Effector memory CD4-positive, alpha-beta T cell (primary cell): ENCODE data around the gene TESMIN.
A peak's percentile ranks its signal among the peaks of the same experiment; 100 is the strongest.

Source experiments
- DNase-seq, 3 donors: peaks; one replicate each; pipeline ENCODE4 v3.0.0-alpha.2; 2020
- H3K27ac ChIP-seq: 2 replicates; pipeline ENCODE4 v1.7.0; 2013; ENCODE audit warnings: mild to moderate bottlenecking, low read length, moderate library complexity; ENCODE audit not compliant: insufficient read depth, poor library complexity, severe bottlenecking
- H3K27me3 ChIP-seq: replicated peaks from 2 replicates; pipeline ENCODE4 v1.7.0; 2013; ENCODE audit warnings: mild to moderate bottlenecking, low read length; ENCODE audit not compliant: insufficient read depth, control insufficient read depth, poor library complexity, severe bottlenecking
- H3K36me3 ChIP-seq: 2 replicates; pipeline ENCODE4 v1.7.0; 2013; ENCODE audit warnings: mild to moderate bottlenecking, low read length, moderate library complexity; ENCODE audit not compliant: control insufficient read depth, insufficient read depth
- H3K4me1 ChIP-seq: 2 replicates; pipeline ENCODE4 v1.7.0; 2013; ENCODE audit warnings: low read length, mild to moderate bottlenecking; ENCODE audit not compliant: control insufficient read depth, insufficient read depth, poor library complexity, severe bottlenecking
- H3K4me3 ChIP-seq: 2 replicates; pipeline ENCODE4 v1.7.0; 2013; ENCODE audit warnings: low read length, low read depth, mild to moderate bottlenecking; ENCODE audit not compliant: insufficient read depth, poor library complexity, severe bottlenecking
- H3K9me3 ChIP-seq: 2 replicates; pipeline ENCODE4 v1.7.0; 2013; ENCODE audit warnings: mild to moderate bottlenecking, low read length, moderate library complexity; ENCODE audit not compliant: control insufficient read depth

The TESMIN gene

DNA sequence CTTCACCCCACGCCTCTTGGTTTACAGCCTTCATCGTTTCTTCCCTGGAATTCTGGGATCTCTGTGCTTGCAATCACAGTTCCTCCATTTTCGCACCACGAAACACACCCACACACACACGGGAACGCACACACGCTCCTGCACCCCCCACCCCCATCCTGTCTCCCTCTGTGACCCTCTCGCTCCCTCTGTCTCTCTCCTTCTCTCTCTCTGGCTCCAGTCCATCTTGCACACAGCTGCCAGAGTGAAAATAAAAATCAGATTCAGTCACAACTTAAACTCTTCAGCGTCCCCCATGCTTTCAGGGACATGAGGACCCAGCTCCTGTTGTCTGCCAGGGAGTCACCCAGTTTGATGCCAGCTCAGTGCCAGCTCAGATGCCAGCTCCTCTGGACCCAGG lies 64.0 kb downstream of the TESMIN start:
- no peak overlapping the region for H3K27ac ChIP-seq
- H3K9me3 ChIP-seq, result no peaks in the 10 kb centered on the region
- H3K4me3 ChIP-seq, result no peak overlapping the region
- peaks cover 22% of the 10 kb centered on the region for H3K4me1 ChIP-seq
- no peak for DNase-seq
- H3K36me3 ChIP-seq, result no peaks in the 10 kb centered on the region
- peaks cover 23% of the 10 kb centered on the region for H3K27me3 ChIP-seq

DNA sequence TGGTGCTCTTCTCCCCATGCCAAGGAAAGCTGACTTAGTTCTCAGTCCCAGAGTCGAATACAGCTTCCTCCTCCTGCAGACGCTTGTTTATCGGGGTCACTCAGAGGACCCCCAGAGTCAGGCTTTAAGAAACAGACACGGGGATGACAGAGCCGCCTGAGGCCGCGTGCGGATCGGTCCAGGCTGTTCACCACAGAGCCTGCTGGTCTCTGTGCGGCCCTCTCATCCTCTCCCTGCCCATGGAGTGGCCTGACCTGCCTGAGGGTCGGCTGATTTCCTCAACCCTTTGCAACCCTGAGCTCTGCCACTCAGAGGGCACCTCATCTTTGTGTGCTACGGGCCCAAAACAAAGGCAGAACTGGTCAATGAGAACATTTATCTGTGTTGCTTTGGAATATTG lies 64.8 kb downstream of the TESMIN start:
- Histone ChIP-seq H3K4me3 (no peak overlapping the region), H3K4me1 (peaks cover 22% of the 10 kb centered on the region), H3K27ac (no peak overlapping the region), H3K36me3 (no peaks in the 10 kb centered on the region), H3K9me3 (no peaks in the 10 kb centered on the region), H3K27me3 (peaks cover 23% of the 10 kb centered on the region)
- no peak for DNase-seq

DNA sequence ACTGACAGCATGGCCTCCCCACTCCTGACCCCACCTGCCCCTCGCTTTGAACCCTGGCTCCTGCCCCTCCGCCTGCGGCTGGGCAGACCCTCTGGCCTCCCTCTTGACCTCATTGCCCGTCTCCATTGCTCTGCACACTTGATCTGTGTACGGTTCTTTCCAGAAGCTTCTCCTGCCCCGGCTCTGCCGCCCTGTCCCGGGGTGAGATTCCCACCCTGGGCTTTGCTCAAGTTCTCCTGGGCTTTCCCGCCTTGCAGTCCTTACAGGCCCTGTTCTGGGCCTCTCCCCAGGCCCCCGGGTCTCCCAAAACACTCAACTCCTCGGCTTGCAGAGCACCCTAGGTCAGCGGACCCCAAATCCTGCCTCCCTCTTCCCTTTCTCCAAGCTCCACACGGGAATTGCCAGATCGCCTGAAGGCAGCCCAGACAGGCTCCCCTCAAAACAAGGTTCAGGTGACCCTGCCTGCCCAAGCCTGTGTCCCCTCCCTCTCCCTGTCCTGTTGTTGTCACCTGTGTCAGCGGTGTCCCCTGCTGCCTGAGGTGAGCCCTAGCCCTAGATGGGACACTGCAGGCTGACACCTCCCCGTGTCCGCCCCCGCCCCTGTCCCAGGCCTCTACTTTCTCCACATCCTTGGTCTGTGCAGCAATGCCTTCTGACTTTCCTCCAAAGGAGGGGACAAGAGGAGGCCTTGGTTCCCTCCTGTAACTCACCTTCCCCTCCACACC lies 65.5 kb downstream of the TESMIN start:
- H3K4me3 ChIP-seq, result no peak overlapping the region
- no peaks in the 10 kb centered on the region for H3K9me3 ChIP-seq
- H3K27me3 ChIP-seq, result peaks cover 23% of the 10 kb centered on the region
- peaks cover 22% of the 10 kb centered on the region for H3K4me1 ChIP-seq
- no peaks in the 10 kb centered on the region for H3K36me3 ChIP-seq
- DNase-seq, result no peak
- no peak overlapping the region for H3K27ac ChIP-seq

DNA sequence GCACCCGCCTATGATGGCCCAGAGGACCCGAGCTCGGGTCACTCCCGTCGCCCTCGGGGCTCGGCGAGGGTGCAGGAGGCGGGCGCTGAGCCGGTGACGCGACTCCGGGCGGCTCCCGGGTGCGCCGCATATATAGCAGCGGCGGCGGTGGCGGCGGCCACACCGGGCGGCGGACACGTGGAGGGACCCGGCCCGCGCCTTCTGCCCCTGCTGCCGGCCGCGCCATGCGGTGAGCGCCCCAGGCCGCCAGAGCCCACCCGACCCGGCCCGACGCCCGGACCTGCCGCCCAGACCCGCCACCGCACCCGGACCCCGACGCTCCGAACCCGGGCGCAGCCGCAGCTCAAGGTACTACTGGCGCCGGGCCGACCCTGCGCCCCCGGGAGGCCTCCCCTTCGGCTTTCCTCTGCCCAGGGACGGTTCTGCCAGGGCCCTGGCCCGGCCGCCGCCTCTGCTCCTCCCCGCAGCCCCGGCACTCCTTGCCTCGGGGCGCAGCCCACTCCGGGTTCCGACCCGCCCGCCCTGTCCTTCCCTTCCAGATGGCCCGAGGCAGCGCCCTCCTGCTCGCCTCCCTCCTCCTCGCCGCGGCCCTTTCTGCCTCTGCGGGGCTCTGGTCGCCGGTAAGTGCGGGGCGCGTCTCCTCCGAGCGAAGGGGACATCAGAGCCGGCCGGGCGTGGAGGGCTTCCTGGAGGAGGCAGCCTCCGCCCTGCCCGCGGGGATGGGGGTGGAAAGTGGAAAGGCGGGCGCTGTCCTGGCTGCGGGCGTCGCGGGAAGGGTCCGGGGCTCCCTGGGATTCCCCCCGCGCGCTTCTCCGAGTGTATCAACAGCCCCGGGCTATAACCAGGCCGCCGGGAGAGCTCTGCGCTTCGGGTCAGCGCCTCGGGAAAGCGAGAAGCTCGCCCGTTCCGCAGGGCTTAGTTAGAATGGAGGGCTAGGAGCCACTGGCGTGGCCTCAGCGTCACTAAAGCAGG lies 66.6 kb downstream of the TESMIN start, which contains the start of gene GAL:
GAL (plus strand) TSS at position 160 of the 972 bp plus-strand sequence; CDS start at position 540, 380 bp downstream.
- Histone ChIP-seq H3K27ac (no peak within 1 kb of the TSS), H3K4me1 (peaks cover 12% of the 10 kb centered on the region), H3K36me3 (no peaks in the 10 kb centered on the region), H3K4me3 (peak within 1 kb of the TSS; percentile 37), H3K9me3 (no peaks in the 10 kb centered on the region), H3K27me3 (peaks cover 23% of the 10 kb centered on the region)
- no peak for DNase-seq

DNA sequence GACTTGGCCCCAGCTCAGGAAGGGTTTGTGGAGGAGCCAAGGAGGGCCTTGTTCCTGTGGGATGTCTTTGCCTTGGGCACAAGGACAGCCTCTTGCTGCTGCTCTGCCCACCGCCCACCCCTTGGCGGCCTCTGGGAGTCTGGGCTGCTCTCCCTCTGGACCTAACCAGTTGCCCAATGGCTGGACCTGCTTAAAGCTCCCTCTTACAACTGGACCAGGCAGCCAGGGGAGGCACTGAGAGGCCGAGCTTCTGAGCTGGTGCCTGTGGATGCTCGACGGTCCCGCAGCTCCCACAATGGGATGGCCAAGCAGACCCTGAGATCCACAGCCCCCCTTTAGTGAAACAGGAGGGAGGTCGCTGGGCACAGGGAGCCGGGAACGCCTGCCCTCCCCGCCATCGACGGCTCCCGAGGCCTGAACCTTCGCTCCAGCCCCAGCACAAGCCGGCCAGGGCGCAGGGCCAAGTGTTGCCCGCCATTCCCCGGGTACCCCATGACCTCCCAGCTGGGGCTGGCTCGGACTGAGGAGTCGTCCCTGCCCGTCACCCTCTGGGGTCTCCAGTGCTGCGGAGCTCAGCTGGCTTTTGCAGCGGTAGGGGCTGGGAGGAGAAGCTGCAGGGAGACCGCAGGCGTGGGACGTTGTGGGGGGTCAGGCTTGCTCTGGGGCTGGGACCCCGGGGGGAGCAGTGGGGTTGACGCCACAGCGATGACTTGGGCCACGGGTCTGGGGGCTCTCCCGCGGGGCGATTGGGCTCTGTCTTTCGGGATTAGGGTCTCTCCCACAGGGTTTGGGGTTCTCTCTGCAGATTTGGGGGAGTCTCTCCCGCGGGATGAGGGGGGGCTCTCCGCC lies 67.6 kb downstream of the TESMIN start:
- H3K27ac ChIP-seq, result no peak overlapping the region
- DNase-seq, result no peak
- H3K9me3 ChIP-seq, result no peaks in the 10 kb centered on the region
- no peak overlapping the region for H3K4me3 ChIP-seq
- peaks cover 10% of the 10 kb centered on the region for H3K4me1 ChIP-seq
- H3K36me3 ChIP-seq, result no peaks in the 10 kb centered on the region
- peaks cover 23% of the 10 kb centered on the region for H3K27me3 ChIP-seq

DNA sequence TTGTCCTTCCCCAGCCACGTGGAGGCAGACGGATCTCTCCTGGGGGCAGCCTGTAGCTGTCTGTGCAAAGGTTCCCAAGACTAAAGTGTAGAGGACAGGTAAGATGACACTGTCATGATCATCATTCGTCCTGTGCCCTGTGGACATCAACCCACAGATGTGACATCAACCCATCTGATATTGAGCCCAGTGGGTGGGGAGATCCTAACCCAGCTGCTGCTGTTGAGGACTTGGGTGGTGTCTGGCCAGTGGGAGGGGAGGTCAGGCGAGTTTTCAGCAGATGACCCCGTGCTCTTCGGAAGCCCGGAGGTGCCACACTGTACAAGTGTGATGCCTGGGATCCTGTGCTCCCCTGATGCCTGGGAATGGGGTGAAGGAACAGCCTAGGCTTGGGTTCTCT lies 68.2 kb downstream of the TESMIN start:
- Histone ChIP-seq H3K4me3 (no peak overlapping the region), H3K4me1 (peaks cover 10% of the 10 kb centered on the region), H3K9me3 (no peaks in the 10 kb centered on the region), H3K27ac (no peak overlapping the region), H3K36me3 (no peaks in the 10 kb centered on the region), H3K27me3 (peaks cover 23% of the 10 kb centered on the region)
- DNase-seq, result no peak

DNA sequence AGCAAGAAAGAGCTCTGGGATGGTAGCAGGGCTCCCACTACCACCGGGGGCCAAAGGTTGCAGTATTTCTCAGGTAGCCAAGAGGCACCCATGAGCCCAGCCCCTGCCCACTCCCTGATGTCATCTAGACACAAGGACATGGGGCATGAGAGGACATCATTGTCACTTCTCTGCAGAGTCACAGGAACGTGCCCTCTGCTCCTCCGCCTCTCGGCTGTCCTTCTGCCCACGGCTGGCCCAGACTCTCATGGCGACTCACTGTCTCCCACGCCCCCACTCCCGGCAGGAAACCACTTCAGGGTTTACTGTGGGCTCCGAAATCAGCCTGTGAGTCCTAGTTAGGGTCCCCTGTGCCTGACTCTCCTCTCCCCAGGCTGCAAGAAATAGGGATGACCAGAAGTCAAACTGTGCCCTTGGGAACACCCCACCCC lies 68.8 kb downstream of the TESMIN start:
- no peaks in the 10 kb centered on the region for H3K9me3 ChIP-seq
- H3K27me3 ChIP-seq, result peaks cover 23% of the 10 kb centered on the region
- no peak overlapping the region for H3K4me3 ChIP-seq
- no peaks in the 10 kb centered on the region for H3K36me3 ChIP-seq
- H3K27ac ChIP-seq, result no peak overlapping the region
- H3K4me1 ChIP-seq, result peaks cover 10% of the 10 kb centered on the region
- DNase-seq, result no peak

DNA sequence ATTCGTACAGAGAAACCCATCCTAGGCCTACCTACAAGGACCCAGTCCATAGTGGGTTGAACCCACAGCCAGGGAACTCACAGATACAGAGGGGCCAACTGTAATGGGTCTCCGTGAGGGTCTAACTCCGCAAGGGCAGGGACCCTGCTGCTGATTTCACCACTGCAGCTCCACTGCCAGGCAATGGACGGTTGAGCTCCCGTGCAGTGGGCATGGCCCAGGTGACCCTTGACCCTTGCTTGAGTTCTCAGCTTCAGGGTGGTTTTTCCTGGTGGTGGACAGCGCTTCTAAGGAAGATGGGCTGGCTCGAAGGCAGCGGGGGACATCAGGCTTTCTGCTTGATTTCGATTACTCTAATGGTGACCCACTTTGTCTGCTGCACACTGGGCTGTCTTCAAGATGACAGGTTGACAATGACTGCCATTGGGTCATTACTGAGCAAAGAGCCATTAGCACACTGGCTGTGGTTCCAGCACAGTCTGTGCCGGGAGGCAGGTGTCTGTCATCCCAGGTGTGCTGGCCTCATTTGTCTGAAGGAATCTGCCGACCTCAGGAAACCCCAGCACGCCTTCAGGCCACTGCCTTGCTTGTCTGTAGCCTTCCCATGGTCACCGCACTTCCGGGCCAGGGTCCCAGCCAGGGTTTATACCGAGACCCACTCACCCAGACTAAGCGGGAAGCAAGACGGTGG lies 70.6 kb downstream of the TESMIN start:
- Histone ChIP-seq H3K36me3 (no peaks in the 10 kb centered on the region), H3K27me3 (peaks cover 20% of the 10 kb centered on the region), H3K9me3 (no peaks in the 10 kb centered on the region), H3K27ac (no peak overlapping the region), H3K4me3 (no peak overlapping the region), H3K4me1 (peaks cover 10% of the 10 kb centered on the region)
- DNase-seq, result no peak

DNA sequence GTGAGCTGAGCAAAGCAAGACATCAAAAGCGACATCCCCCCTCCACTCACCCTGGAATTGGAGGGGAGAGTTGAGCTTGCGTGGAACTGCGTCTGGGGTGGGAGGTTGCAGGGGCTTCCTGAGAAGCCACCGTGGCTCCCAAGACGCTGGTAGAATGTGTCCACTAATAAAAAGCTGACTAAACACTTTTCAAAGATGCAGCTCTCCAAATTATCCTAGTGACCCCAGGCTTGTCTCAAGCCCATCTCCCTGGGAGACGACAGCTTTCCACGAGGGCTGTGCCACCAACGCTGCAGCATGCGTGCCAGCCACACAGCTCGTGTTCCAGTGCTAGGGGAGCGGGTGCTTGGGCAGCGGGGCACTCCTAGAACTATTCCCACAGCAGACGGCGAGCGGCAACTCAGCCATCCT lies 73.3 kb downstream of the TESMIN start:
- H3K4me1 ChIP-seq, result no peaks in the 10 kb centered on the region

More for the DNA sequence above, 73.3 kb downstream of the TESMIN start:
- Histone ChIP-seq H3K27ac (no peak overlapping the region), H3K27me3 (no peaks in the 10 kb centered on the region), H3K36me3 (no peaks in the 10 kb centered on the region), H3K9me3 (no peaks in the 10 kb centered on the region), H3K4me3 (no peak overlapping the region)
- DNase-seq, result no peak
